Activated CD4-positive, alpha-beta T cell treated with anti-CD3 and anti-CD28 coated beads, Interleukin-2, amount 50 U/mL, for 1 hour (primary cell): Measurements from ENCODE around the gene PIM3.

ENCODE experiments used
- DNase-seq: peaks from one replicate; pipeline ENCODE4 v3.0.0-alpha.2; 2020

Gene PIM3

GRCh38 chr22:49943771-49944398 lies 16.7 kb upstream of the PIM3 start:
- DNase-seq, result no peak

- no peak for DNase-seq
These were observed 16.1 kb upstream of the PIM3 start for GRCh38 chr22:49944399-49944891.

- peak; percentile 47 for DNase-seq
These were observed 15.4 kb upstream of the PIM3 start for GRCh38 chr22:49945042-49945794.

GRCh38 chr22:49946612-49947295 lies 13.8 kb upstream of the PIM3 start:
- DNase-seq, result no peak

GRCh38 chr22:49947296-49947622 lies 13.3 kb upstream of the PIM3 start:
- no peak for DNase-seq

- no peak for DNase-seq
These were observed 12.2 kb upstream of the PIM3 start for GRCh38 chr22:49948116-49948957.

GRCh38 chr22:49948958-49949913 lies 11.3 kb upstream of the PIM3 start:
- no peak for DNase-seq

GRCh38 chr22:49949914-49950292 lies 10.7 kb upstream of the PIM3 start:
- no peak for DNase-seq

GRCh38 chr22:49950396-49950994 lies 10.1 kb upstream of the PIM3 start:
- DNase-seq, result no peak

- no peak for DNase-seq
These were observed 9.4 kb upstream of the PIM3 start for GRCh38 chr22:49951000-49951677.

GRCh38 chr22:49951678-49951985 lies 8.9 kb upstream of the PIM3 start:
- DNase-seq, result no peak

- DNase-seq, result no peak
These were observed 8.3 kb upstream of the PIM3 start for GRCh38 chr22:49951986-49952896.

- no peak for DNase-seq
These were observed 7.4 kb upstream of the PIM3 start for GRCh38 chr22:49953027-49953679.

GRCh38 chr22:49953680-49954344 lies 6.8 kb upstream of the PIM3 start:
- DNase-seq, result no peak

- no peak for DNase-seq
These were observed 6.2 kb upstream of the PIM3 start for GRCh38 chr22:49954354-49954753.

- no peak for DNase-seq
These were observed 5.5 kb upstream of the PIM3 start for GRCh38 chr22:49954991-49955580.

GRCh38 chr22:49955581-49956417 lies 4.8 kb upstream of the PIM3 start:
- DNase-seq, result no peak

- no peak for DNase-seq
These were observed 4.2 kb upstream of the PIM3 start for GRCh38 chr22:49956418-49956770.
